ENCODE data around the gene VWF.

DNA sequence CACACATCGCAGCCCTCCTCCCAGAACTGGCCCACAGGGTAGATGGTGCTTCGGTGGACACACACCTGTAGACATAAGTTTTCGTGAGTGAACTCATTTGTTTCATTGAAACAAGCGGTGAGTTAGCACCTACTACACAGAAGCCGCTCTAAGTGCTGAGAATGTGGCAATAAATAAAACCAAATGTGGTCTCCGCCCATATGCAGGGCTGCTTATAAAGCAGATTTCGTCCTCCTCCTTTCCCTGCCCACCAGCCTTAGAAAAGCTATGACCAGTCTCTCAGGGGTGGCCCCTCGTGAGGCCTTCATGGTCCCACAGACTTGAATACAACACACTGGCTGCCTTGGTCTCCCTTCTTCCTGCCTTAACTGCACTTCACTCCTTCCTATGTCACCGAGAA is 148.3 kb downstream of the VWF start:
- TF ChIP-seq POLR2A (IDR thresholded peaks at IDR 0.05; ENCODE audit: low read length) (no peak), GATA1 (IDR thresholded peaks at IDR 0.05; ENCODE audit: low read depth, low read length) (no peak)

Data from erythroblast (primary cell).